Measurements from ENCODE around the gene PPP1CB. TPM values are rescaled to one million over a fixed set of nuclear protein-coding genes. Genes with fewer than 3 reads are reported as not detected.

PPP1CB gene
- polyA plus RNA-seq, 2 of the 4 experiments (the other 2 are of a cell fraction), result 147 to 188 TPM

DNA sequence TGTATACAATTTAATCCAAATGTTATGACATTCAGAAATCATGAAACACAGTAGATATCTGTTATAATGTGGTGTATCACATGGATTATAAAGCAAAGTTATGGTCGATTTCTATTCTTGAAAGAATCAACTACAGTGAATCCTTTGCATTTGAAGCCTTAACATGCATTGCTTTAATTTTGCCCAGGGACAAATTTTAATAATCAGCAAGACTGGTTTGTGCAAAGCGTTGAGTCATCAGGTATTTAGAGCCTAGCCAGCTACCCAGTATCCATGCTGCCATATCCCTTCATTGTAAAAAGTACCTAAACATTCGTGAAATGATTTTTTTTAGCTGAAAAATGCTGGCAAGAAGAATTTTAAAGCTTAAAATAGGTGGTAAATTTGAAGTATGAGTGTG is 50.1 kb downstream of the PPP1CB start:
- TF ChIP-seq FOXS1 (CRISPR knock-in tag; IDR thresholded peaks at IDR 0.05) (no peak), FOSL2 (IDR thresholded peaks at IDR 0.05) (no peak), FOSL2 (CRISPR knock-in tag; IDR thresholded peaks at IDR 0.05) (peak; percentile 44; the same call in 1 of the 2 replicates), ZC3H11A (IDR thresholded peaks at IDR 0.05) (no peak), MAFK (IDR thresholded peaks at IDR 0.05; ENCODE audit: partially characterized antibody) (peak; percentile 81)
- 59% methylated on average over 3 of the region's 3 CpGs for WGBS (ENCODE audit: missing lambda C conversion rate)
- ChIA-PET POLR2A (no interaction called here), CTCF (interaction anchor here (0.6 to 2.7 kb wide), 5 partner anchors 8 to 235 kb away, joined by 3 to 9 read pairs (median 3); no protein-coding TSS in a partner anchor)
- no peak for FAIRE-seq
- Histone ChIP-seq H3K4me2 (peak overlapping the region; percentile 54), H3K27ac (peak overlapping the region; percentile 71 to 87), H3K4me1 (peaks cover 42% of the 10 kb centered on the region), H3K4me3 (no peak overlapping the region), H3K9me3 (no peaks in the 10 kb centered on the region)
- DNase-seq (ENCODE audit: low read depth in 1 of 2, low spot score in 1 of 2), result peak in 1 of 2 experiments; percentile 25
- no peak for ATAC-seq

GRCh38 chr2:28802975-28803429 is 51.4 kb downstream of the PPP1CB start:
- peak overlapping the region; percentile 71 to 87 for H3K27ac ChIP-seq
- CTCF ChIA-PET, result interaction anchor here (0.6 to 2.7 kb wide), 5 partner anchors 12 to 286 kb away, joined by 3 to 9 read pairs (median 3); no protein-coding TSS in a partner anchor
- H3K9me3 ChIP-seq, result no peaks in the 10 kb centered on the region
- FAIRE-seq (no peak), ATAC-seq (peak; percentile 35 to 52; a peak in 4 of 6 replicates), DNase-seq (ENCODE audit: low read depth in 1 of 2, low spot score in 1 of 2) (peak in 1 of 2 experiments; percentile 63)
- 29% methylated on average over 4 of the region's 4 CpGs for WGBS (ENCODE audit: missing lambda C conversion rate)
- POLR2A ChIA-PET, result no interaction called here
- H3K4me3 ChIP-seq, result no peak overlapping the region
- peaks cover 42% of the 10 kb centered on the region for H3K4me1 ChIP-seq
- peak overlapping the region; percentile 54 for H3K4me2 ChIP-seq
- TF ChIP-seq MAZ (IDR thresholded peaks at IDR 0.05; ENCODE audit: borderline replicate concordance, low read depth, low read length) (no peak), POLR2AphosphoS2 (conservative IDR thresholded peaks at IDR 0.05; ENCODE audit: low read length) (no peak), ZNF302 (CRISPR knock-in tag; IDR thresholded peaks at IDR 0.05) (no peak), RARB (CRISPR knock-in tag; IDR thresholded peaks at IDR 0.05) (0 out of 2 replicates have a peak, but pooled peaks have one; percentile 14), MAFK (IDR thresholded peaks at IDR 0.05; ENCODE audit: partially characterized antibody) (peak; percentile 97), JUN (IDR thresholded peaks at IDR 0.05) (no peak), NPAS2 (CRISPR knock-in tag; IDR thresholded peaks at IDR 0.05; ENCODE audit: borderline replicate concordance) (no peak), ZC3H11A (IDR thresholded peaks at IDR 0.05) (no peak), KDM1A (IDR thresholded peaks at IDR 0.05; ENCODE audit: low read depth) (no peak), MYC (IDR thresholded peaks at IDR 0.05; ENCODE audit: borderline replicate concordance, low read length) (no peak), HOXB5 (CRISPR knock-in tag; IDR thresholded peaks at IDR 0.05) (no peak), HEYL (CRISPR knock-in tag; IDR thresholded peaks at IDR 0.05) (0 out of 2 replicates have a peak, but pooled peaks have one; percentile 59), EHMT2 (IDR thresholded peaks at IDR 0.05; ENCODE audit: low read depth) (no peak), FOXS1 (CRISPR knock-in tag; IDR thresholded peaks at IDR 0.05) (no peak), HES2 (IDR thresholded peaks at IDR 0.05) (no peak), TP53 (CRISPR knock-in tag; IDR thresholded peaks at IDR 0.05) (no peak), FOSB (CRISPR knock-in tag; IDR thresholded peaks at IDR 0.05) (no peak), POLR2A (IDR thresholded peaks at IDR 0.05; ENCODE audit: low read length) (no peak), HOXA7 (CRISPR knock-in tag; IDR thresholded peaks at IDR 0.05) (peak; percentile 73; the same call in 1 of the 2 replicates), TFCP2L1 (CRISPR knock-in tag; IDR thresholded peaks at IDR 0.05) (no peak), HOXB13 (CRISPR knock-in tag; IDR thresholded peaks at IDR 0.05; ENCODE audit: low read depth) (peak; percentile 72; the same call in 1 of the 2 replicates), RFX5 (IDR thresholded peaks at IDR 0.05) (no peak), PHF8 (IDR thresholded peaks at IDR 0.05; ENCODE audit: borderline replicate concordance, low read depth) (no peak), RNF2 (IDR thresholded peaks at IDR 0.05; ENCODE audit: borderline replicate concordance, low read depth) (no peak), KDM5A (IDR thresholded peaks at IDR 0.05) (no peak), RAD21 (conservative IDR thresholded peaks at IDR 0.05 in 1 of 2, IDR thresholded peaks at IDR 0.05 in 1 of 2) (no peak), CBX2 (IDR thresholded peaks at IDR 0.05; ENCODE audit: borderline replicate concordance, low read depth) (no peak), CEBPB (IDR thresholded peaks at IDR 0.05) (peak in 1 of 2 experiments; percentile 42; a peak in 2 of 4 replicates), HDAC2 (IDR thresholded peaks at IDR 0.05) (no peak)
- TF ChIP-seq, protein P1, sequence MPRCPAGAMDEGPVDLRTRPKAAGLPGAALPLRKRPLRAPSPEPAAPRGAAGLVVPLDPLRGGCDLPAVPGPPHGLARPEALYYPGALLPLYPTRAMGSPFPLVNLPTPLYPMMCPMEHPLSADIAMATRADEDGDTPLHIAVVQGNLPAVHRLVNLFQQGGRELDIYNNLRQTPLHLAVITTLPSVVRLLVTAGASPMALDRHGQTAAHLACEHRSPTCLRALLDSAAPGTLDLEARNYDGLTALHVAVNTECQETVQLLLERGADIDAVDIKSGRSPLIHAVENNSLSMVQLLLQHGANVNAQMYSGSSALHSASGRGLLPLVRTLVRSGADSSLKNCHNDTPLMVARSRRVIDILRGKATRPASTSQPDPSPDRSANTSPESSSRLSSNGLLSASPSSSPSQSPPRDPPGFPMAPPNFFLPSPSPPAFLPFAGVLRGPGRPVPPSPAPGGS (IDR thresholded peaks at IDR 0.05), result no peak
- TF ChIP-seq, protein P2, sequence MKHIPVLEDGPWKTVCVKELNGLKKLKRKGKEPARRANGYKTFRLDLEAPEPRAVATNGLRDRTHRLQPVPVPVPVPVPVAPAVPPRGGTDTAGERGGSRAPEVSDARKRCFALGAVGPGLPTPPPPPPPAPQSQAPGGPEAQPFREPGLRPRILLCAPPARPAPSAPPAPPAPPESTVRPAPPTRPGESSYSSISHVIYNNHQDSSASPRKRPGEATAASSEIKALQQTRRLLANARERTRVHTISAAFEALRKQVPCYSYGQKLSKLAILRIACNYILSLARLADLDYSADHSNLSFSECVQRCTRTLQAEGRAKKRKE (CRISPR knock-in tag; IDR thresholded peaks at IDR 0.05; ENCODE audit: low read depth), result peak; percentile 38; the same call in 1 of the 2 replicates
- TF ChIP-seq, protein P3, sequence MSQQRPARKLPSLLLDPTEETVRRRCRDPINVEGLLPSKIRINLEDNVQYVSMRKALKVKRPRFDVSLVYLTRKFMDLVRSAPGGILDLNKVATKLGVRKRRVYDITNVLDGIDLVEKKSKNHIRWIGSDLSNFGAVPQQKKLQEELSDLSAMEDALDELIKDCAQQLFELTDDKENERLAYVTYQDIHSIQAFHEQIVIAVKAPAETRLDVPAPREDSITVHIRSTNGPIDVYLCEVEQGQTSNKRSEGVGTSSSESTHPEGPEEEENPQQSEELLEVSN (IDR thresholded peaks at IDR 0.05; ENCODE audit: borderline replicate concordance, low read depth), result no peak
- TF ChIP-seq, protein P4, sequence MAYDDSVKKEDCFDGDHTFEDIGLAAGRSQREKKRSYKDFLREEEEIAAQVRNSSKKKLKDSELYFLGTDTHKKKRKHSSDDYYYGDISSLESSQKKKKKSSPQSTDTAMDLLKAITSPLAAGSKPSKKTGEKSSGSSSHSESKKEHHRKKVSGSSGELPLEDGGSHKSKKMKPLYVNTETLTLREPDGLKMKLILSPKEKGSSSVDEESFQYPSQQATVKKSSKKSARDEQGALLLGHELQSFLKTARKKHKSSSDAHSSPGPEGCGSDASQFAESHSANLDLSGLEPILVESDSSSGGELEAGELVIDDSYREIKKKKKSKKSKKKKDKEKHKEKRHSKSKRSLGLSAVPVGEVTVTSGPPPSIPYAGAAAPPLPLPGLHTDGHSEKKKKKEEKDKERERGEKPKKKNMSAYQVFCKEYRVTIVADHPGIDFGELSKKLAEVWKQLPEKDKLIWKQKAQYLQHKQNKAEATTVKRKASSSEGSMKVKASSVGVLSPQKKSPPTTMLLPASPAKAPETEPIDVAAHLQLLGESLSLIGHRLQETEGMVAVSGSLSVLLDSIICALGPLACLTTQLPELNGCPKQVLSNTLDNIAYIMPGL (CRISPR knock-in tag; IDR thresholded peaks at IDR 0.05; ENCODE audit: borderline replicate concordance), result 0 out of 2 replicates have a peak, but pooled peaks have one; percentile 27
